22Rv1 (cell line): ENCODE results near the gene ASTN1.

Source experiments
- H3K27ac ChIP-seq: fragments of 450-650 bp; 2 replicates; pipeline ENCODE4 v1.5.1; 2017
- CTCF ChIP-seq: fragments of 450-650 bp; IDR thresholded peaks from 2 replicates; pipeline ENCODE4 v1.5.1; 2017; ENCODE audit warnings: mild to moderate bottlenecking
- ZFX ChIP-seq: fragments of 450-650 bp; IDR thresholded peaks from 2 replicates; pipeline ENCODE4 v1.6.1; 2017; ENCODE audit warnings: antibody characterized with exemption, borderline replicate concordance

The ASTN1 gene

DNA sequence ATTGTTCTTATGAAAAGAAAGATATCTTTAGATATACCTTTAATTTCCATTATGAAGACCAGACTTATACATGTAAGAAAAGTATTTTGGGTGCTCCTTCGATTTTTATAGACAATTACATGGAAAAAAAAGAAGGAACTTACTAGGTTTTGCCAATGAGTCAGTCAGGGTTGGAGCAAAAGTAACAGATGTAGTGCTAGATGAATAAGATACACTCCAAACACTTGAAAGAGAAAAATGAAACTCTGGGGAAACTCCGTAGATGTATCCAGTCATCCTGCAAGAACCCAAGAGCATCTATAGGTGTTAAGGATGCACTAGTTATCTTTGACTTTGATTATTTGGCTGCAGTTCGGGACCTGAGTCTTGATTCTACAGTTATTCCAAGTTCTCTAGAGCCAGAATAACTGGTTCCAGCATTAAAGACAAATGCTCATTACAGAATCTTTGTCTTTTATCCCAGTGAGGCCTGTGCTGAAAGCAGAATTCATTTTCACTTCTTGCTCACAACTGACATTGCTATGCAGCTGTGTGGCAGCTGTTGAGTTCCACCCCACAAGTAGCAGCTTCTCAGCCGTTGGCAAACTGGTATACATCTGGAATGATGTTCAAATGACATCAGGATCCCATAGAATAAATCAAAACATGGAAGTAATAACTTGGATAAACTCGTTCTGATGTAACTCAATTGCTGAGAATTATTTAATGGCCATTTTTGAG is 326.1 kb downstream of the ASTN1 start:
- no peak for TF ChIP-seq CTCF
- no peak for TF ChIP-seq ZFX
- H3K27ac ChIP-seq = no peak overlapping the region

DNA sequence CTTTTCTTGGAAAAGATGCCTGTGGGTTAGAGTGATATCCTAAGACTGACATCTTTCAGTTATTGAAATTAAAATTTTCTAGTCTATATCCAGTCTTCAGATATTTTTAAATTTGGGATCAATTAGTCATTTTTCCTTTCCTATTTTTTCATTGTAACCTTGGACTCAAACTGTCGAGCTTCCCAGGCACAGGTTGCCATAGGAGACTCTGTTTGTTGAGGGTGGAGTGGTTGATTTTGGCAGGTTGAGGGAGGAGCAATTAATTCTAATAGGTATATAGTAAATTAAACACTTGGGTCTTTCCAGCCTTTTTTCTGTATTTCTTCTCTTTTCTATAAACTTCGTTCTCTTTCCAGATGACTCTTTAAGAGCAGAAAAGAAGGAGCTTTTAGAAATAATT is 326.8 kb downstream of the ASTN1 start:
- TF ChIP-seq CTCF (no peak), ZFX (no peak)
- H3K27ac ChIP-seq = no peak overlapping the region

- no peak overlapping the region for H3K27ac ChIP-seq
- TF ChIP-seq ZFX (no peak), CTCF (no peak)
These were observed 333.4 kb downstream of the ASTN1 start for GRCh38 chr1:176831150-176831549.

DNA sequence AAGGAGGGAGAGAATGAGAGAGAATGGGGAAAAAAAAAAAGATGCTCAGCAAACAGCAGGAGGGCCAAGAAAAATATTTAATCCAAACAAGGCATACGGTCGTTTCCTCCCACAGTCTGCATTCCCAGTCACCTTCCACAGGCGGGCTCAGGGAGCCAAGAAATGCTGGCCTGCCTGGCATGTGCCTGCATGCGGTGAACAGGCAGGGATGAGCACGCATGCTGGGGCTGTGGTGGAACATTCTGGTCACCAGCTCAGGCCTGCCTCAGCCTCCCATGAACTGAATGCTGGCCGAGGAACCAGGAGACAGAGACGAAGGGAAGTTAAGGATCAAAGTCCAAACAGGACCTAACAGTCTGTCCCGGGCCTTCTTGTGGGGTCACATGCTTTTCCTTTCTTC is 335.3 kb downstream of the ASTN1 start:
- no peak for TF ChIP-seq ZFX
- TF ChIP-seq CTCF = no peak
- H3K27ac ChIP-seq = peak overlapping the region; percentile 9; the same call in 1 of the 2 replicates

- TF ChIP-seq CTCF = no peak
- TF ChIP-seq ZFX = no peak
- no peak overlapping the region for H3K27ac ChIP-seq
These were observed 338.2 kb downstream of the ASTN1 start for GRCh38 chr1:176826265-176826664.

DNA sequence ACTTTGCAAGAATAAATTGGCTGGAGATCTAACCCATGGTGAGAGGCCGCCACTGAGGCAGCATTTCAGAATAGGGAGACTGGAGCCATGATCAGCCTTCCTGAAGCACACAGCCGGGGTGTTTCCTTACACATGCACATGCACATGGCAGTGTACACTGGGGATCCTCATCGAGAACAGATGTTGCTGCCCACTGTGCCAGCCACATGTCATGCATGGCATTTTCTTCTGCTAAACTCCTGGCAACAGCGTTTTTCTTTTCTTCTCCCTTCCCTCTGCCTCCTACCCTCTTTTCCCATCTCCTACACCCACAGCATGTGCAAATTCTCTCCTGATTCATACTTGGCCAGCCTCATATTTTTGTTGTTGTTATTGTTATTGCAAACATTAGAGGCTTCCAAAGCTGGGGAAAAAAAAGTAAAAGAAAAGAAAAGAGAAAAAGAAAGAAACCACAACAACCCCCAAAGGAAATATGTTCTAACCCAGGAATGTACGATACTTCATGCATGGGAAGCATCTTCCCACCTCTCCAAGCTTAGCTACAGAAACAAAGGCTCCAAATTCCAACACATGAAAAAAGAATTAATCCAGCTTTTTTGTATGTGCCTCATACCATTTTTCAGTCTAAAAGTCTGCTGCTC is 344.0 kb downstream of the ASTN1 start:
- H3K27ac ChIP-seq = no peak overlapping the region
- TF ChIP-seq ZFX (no peak), CTCF (no peak)

DNA sequence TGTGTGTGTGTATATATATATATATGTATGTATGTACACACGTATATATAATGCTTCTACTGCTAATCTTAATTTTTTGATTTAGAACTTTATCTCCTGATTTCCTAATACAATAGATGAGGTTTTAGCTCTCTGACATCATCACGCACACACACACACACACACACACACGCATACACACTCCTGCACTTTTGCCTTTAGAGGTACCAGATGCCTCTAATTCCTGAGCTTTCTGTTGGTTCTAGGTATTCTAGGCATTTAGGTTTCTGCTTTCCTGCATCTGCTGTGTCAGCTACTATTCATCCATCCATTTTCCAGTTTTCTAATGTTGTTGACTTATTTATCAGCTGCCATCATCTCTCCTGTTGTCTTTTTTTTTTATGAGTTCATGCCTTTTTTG is 348.3 kb downstream of the ASTN1 start:
- TF ChIP-seq ZFX (no peak), CTCF (no peak)
- H3K27ac ChIP-seq = no peak overlapping the region
